GM12878 (cell line): Measurements from ENCODE around the gene PROSER3. TPM values are rescaled to one million over a fixed set of nuclear protein-coding genes. Genes with fewer than 3 reads are reported as not detected.

ENCODE experiments used
- ATAC-seq: fragments of 200-7000 bp; cut with Tn5 transposase; 3 replicates; pipeline ENCODE4 v1.9.1; 2020; ENCODE audit warnings: mild to moderate bottlenecking, moderate library complexity
- BruUV-seq: library from RNA; stranded (reverse); fragments of 400-500 nt; replicated peaks from 2 replicates; lab custom pipeline; 2021; lab: Mats Ljungman, UMichigan
- CTCF ChIA-PET: fragments of 300-600 bp; sonication (Branson Sonifier 250); formaldehyde crosslinking; extraction: SDS; loops from one replicate; lab custom pipeline; 2021; ENCODE audit warnings: inconsistent platforms; lab: Yijun Ruan, JAX
- POLR2A ChIA-PET: fragments of 350-600 bp; formaldehyde crosslinking; extraction: SDS; loops from one replicate; lab custom pipeline; 2021; ENCODE audit warnings: inconsistent platforms; lab: Charles Lee
- RAD21 ChIA-PET: fragments of 300-600 bp; sonication (Branson Sonifier 250); formaldehyde crosslinking; loops from one replicate; lab custom pipeline; 2023; ENCODE audit warnings: antibody characterized with exemption; ENCODE audit not compliant: unreplicated experiment; lab: Charles Lee
- SMC1A ChIA-PET: fragments of 300-600 bp; sonication (Branson Sonifier 250); formaldehyde crosslinking; loops from one replicate; lab custom pipeline; 2023; ENCODE audit not compliant: unreplicated experiment, uncharacterized antibody; lab: Charles Lee
- DNase-seq: peaks from one replicate; pipeline ENCODE4 v3.0.0-alpha.2; 2011; ENCODE audit warnings: low read depth, low spot score
- FAIRE-seq: peaks from 3 replicates; lab custom pipeline; 2011; peaks lifted over from hg19 to GRCh38; lab: Jason Lieb, UNC
- H2AFZ ChIP-seq: 2 replicates; pipeline ENCODE4 v1.6.0; 2011; ENCODE audit warnings: low read depth, low read length, control low read depth; ENCODE audit not compliant: control insufficient read depth
- H3K27ac ChIP-seq: 2 replicates; pipeline ENCODE4 v1.5.1; 2011; ENCODE audit warnings: control low read depth; ENCODE audit not compliant: control insufficient read depth, insufficient read depth
- H3K27me3 ChIP-seq, 2 experiments: replicated peaks in 1 of 2; 2 replicates each; pipeline versions ENCODE4 v1.6.0 to v1.6.1; 2011; ENCODE audit warnings: low read length in 1 of 2; ENCODE audit not compliant: control insufficient read depth in 2 of 2, insufficient read depth in 2 of 2
- H3K36me3 ChIP-seq, 2 experiments: 2 replicates each; pipeline ENCODE4 v1.5.1; 2011; ENCODE audit warnings: low read length in 1 of 2; ENCODE audit not compliant: control insufficient read depth in 2 of 2, insufficient read depth in 2 of 2
- H3K4me1 ChIP-seq: 2 replicates; pipeline ENCODE4 v1.6.1; 2011; ENCODE audit warnings: mild to moderate bottlenecking, low read length, moderate library complexity, mixed read lengths; ENCODE audit not compliant: control insufficient read depth, insufficient read depth
- H3K4me2 ChIP-seq: 2 replicates; pipeline ENCODE4 v1.6.0; 2011; ENCODE audit warnings: control low read depth; ENCODE audit not compliant: control insufficient read depth, insufficient read depth
- H3K4me3 ChIP-seq: fragments of 200-600 bp; sonication (generic); 2 replicates; pipeline ENCODE4 v1.5.1; 2016
- H3K79me2 ChIP-seq: 2 replicates; pipeline ENCODE4 v1.6.0; 2011; ENCODE audit warnings: low read length; ENCODE audit not compliant: control insufficient read depth, insufficient read depth
- H3K9ac ChIP-seq: 2 replicates; pipeline ENCODE4 v1.8.0; 2011; ENCODE audit warnings: low read length, control low read depth, mixed read lengths; ENCODE audit not compliant: control insufficient read depth, insufficient read depth
- H3K9me3 ChIP-seq: replicated peaks from 3 replicates; pipeline ENCODE4 v1.5.1; 2011; ENCODE audit warnings: mild to moderate bottlenecking, low read length; ENCODE audit not compliant: control insufficient read depth, insufficient read depth
- H4K20me1 ChIP-seq: 2 replicates; pipeline ENCODE4 v1.6.0; 2011; ENCODE audit not compliant: control insufficient read depth, insufficient read depth
- E2F8 ChIP-seq: fragments of 450-650 bp; IDR thresholded peaks from 2 replicates; pipeline ENCODE4 v1.6.1; 2018; ENCODE audit warnings: mild to moderate bottlenecking, low read depth, moderate library complexity; ENCODE audit not compliant: partially characterized antibody
- GABPA ChIP-seq: IDR thresholded peaks from 2 replicates; pipeline ENCODE4 v1.6.1; 2014; ENCODE audit warnings: antibody characterized with exemption, low read depth, mild to moderate bottlenecking, inconsistent platforms
- GATAD2B ChIP-seq: fragments of 450-650 bp; conservative IDR thresholded peaks from 2 replicates; pipeline ENCODE4 v1.6.1; 2017; ENCODE audit warnings: low read depth, mild to moderate bottlenecking, moderate library complexity
- HCFC1 ChIP-seq: fragments of 150-350 bp; IDR thresholded peaks from 2 replicates; pipeline ENCODE4 v1.6.1; 2014; ENCODE audit warnings: low read length
- JUNB ChIP-seq: IDR thresholded peaks from 2 replicates; pipeline ENCODE4 v1.6.1; 2016; ENCODE audit warnings: antibody characterized with exemption, mild to moderate bottlenecking
- MEF2A ChIP-seq: IDR thresholded peaks from 2 replicates; pipeline ENCODE4 v1.6.1; 2011; ENCODE audit warnings: low read depth, mild to moderate bottlenecking, low read length, moderate library complexity; ENCODE audit not compliant: insufficient read depth
- MEF2B ChIP-seq: fragments of 450-650 bp; IDR thresholded peaks from 2 replicates; pipeline ENCODE4 v1.6.1; 2018; ENCODE audit warnings: mild to moderate bottlenecking, moderate library complexity; ENCODE audit not compliant: partially characterized antibody, poor library complexity, severe bottlenecking
- MTA2 ChIP-seq: fragments of 450-650 bp; IDR thresholded peaks from 2 replicates; pipeline ENCODE4 v1.6.1; 2016; ENCODE audit warnings: low read depth, mild to moderate bottlenecking, moderate library complexity
- PAX5 ChIP-seq: IDR thresholded peaks from 2 replicates; pipeline ENCODE4 v1.6.1; 2011; ENCODE audit warnings: low read depth, low read length, borderline replicate concordance
- RB1 ChIP-seq: fragments of 450-650 bp; formaldehyde crosslinking; IDR thresholded peaks from 2 replicates; pipeline ENCODE4 v1.6.1; 2017; ENCODE audit warnings: mild to moderate bottlenecking, borderline replicate concordance
- RUNX3 ChIP-seq: IDR thresholded peaks from 2 replicates; pipeline ENCODE4 v1.6.1; 2012; ENCODE audit warnings: low read length, inconsistent platforms
- SKIL ChIP-seq: fragments of 450-650 bp; IDR thresholded peaks from 2 replicates; pipeline ENCODE4 v1.6.1; 2017; ENCODE audit warnings: mild to moderate bottlenecking, low read depth, inconsistent platforms; ENCODE audit not compliant: poor library complexity, severe bottlenecking
- SMARCA5 ChIP-seq: fragments of 450-650 bp; IDR thresholded peaks from 2 replicates; pipeline ENCODE4 v1.6.1; 2017; ENCODE audit warnings: mild to moderate bottlenecking
- TARDBP ChIP-seq: IDR thresholded peaks from 2 replicates; pipeline ENCODE4 v1.6.1; 2016; ENCODE audit warnings: borderline replicate concordance
- TCF12 ChIP-seq: IDR thresholded peaks from 2 replicates; pipeline ENCODE4 v1.6.1; 2011; ENCODE audit warnings: low read depth, mild to moderate bottlenecking, low read length
- USF2 ChIP-seq: IDR thresholded peaks from 2 replicates; pipeline ENCODE4 v1.6.1; 2011; ENCODE audit warnings: low read depth, low read length, improper control_type of control experiment, borderline replicate concordance
- WRNIP1 ChIP-seq: IDR thresholded peaks from 2 replicates; pipeline ENCODE4 v1.6.1; 2011; ENCODE audit warnings: low read depth, low read length, improper control_type of control experiment, borderline replicate concordance
- ZNF207 ChIP-seq: fragments of 450-650 bp; IDR thresholded peaks from 2 replicates; pipeline ENCODE4 v1.6.1; 2014; ENCODE audit warnings: antibody characterized with exemption, mild to moderate bottlenecking, borderline replicate concordance
- WGBS: methylation state at CpG from one replicate; pipeline ENCODE4 v1.1.6; 2016; ENCODE audit warnings: low lambda C conversion rate; ENCODE audit not compliant: insufficient replicate concordance, insufficient coverage; ENCODE audit errors: missing lambda C conversion rate; 5-methylcytosine and 5-hydroxymethylcytosine counted together
- in situ Hi-C: fragments of 300-500 bp; cut with MboI; formaldehyde crosslinking; loops from 9 replicates; pipeline ENCODE4 v1.14.3; 2018; ENCODE audit warnings: mixed read lengths
- intact Hi-C: fragments of 100-400 bp; cut with micrococcal nuclease; formaldehyde crosslinking; loops from one replicate; pipeline ENCODE4 v1.14.2; 2022; ENCODE audit not compliant: unreplicated experiment
- polyA plus RNA-seq, 11 experiments: library from polyadenylated mRNA; depleted of rRNA in 4 of 11; unstranded in 6 of 11; stranded (reverse) in 5 of 11; fragments of >200 nt; fragmentation: Nextera tagmentation in 4 of 11; fragmentation: Illumina TruSeq in 1 of 11; extraction: Ambion mirVana in 4 of 11; extraction: Trizol in 1 of 11; gene quantifications; 1 replicate in 1 of 11; 2 replicates in 10 of 11; pipeline versions ENCODE4 v1.2.1 to v1.2.3, GENCODE V29; 2011 to 2016; ENCODE audit warnings: inconsistent platforms in 2 of 11, missing spikeins in 2 of 11, low read depth in 1 of 11
- total RNA-seq, 4 experiments: library from RNA; depleted of rRNA in 3 of 4; stranded (reverse); fragments of >200 nt in 3 of 4; fragmentation: Illumina TruSeq in 1 of 4; extraction: Trizol in 1 of 4; gene quantifications; 2 replicates each; pipeline versions ENCODE4 v1.2.1 to v1.2.3, GENCODE V29; 2013 to 2021

PROSER3 gene
- total and polyA plus RNA-seq, 10 of the 15 experiments (the other 5 are each of a cell fraction or from before 2014, with no cell fraction given): 0.85 to 25.1 (median 9.6) TPM

- no peak for DNase-seq
- Histone ChIP-seq H2AFZ (no peak overlapping the region), H3K79me2 (no peaks in the 10 kb centered on the region), H4K20me1 (no peaks in the 10 kb centered on the region), H3K9ac (no peak overlapping the region), H3K36me3 (peaks cover 0 to 6% of the 10 kb centered on the region in 2 experiments; a peak in 2 of 4 replicates), H3K4me1 (no peaks in the 10 kb centered on the region), H3K4me3 (no peak overlapping the region), H3K27me3 (no peaks in the 10 kb centered on the region), H3K9me3 (no peaks in the 10 kb centered on the region), H3K27ac (no peak overlapping the region), H3K4me2 (no peak overlapping the region)
- ChIA-PET CTCF (no interaction called here), POLR2A (no interaction called here), SMC1A (no interaction called here), RAD21 (no interaction called here)
- no peak for ATAC-seq
- intact Hi-C loops: no loop called here
- WGBS: 91% methylated on average over 15 of the region's 15 CpGs
- FAIRE-seq: no peak
- BruUV-seq: no TSS peak
- in situ Hi-C loops: no loop called here
- no peak for TF ChIP-seq RUNX3
- TF ChIP-seq SMARCA5: no peak
- TF ChIP-seq TCF12: no peak
- TF ChIP-seq MEF2A: no peak
- no peak for TF ChIP-seq TARDBP
- no peak for TF ChIP-seq USF2
- no peak for TF ChIP-seq MEF2B
- no peak for TF ChIP-seq SKIL
- no peak for TF ChIP-seq RB1
- no peak for TF ChIP-seq GABPA
- no peak for TF ChIP-seq HCFC1
- no peak for TF ChIP-seq WRNIP1
- TF ChIP-seq E2F8: no peak
- no peak for TF ChIP-seq ZNF207
- no peak for TF ChIP-seq JUNB
- no peak for TF ChIP-seq PAX5
- TF ChIP-seq GATAD2B: no peak
- no peak for TF ChIP-seq MTA2
These were observed 10.1 kb downstream of the PROSER3 start for GRCh38 chr19:35768082-35768421.
